ENCODE results near the gene SFTPA1.
"Not testable (repeated sequence)": the region's sequence is repeated elsewhere in the genome, so short reads cannot be mapped to it uniquely, and the experiment has no call there.

Gene SFTPA1

DNA sequence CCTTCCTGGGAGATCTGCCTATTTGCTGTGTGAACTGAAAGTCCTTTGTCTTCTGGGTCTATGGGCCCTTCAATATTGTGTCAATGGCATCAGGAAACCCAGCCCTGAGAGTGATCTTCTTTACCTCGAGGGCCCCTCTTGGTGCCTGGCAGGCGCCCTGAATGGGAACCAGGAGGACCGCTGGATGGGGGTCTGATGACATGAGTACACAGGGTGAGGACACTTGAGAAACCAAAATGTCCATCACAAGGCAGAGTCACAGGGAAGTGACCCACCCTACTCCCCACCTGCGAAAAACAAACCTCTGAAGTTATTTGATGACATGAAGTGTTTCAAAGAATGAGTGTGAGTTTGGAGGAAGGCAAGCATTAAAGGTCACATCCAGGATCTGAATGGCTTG, 17.3 kb downstream of the SFTPA1 start:
- Histone ChIP-seq H3K79me2 (ENCODE audit: insufficient read depth, low read length) (no peaks in the 10 kb centered on the region), H3K4me3 (ENCODE audit: low read depth, low read length, poor library complexity, severe bottlenecking) (no peak overlapping the region), H3K9me2 (ENCODE audit: low read depth, low read length) (no peaks in the 10 kb centered on the region), H3K4me1 (ENCODE audit: insufficient read depth, low read length, severe bottlenecking) (no peaks in the 10 kb centered on the region), H3K9ac (ENCODE audit: low read length) (no peak overlapping the region), H4K20me1 (ENCODE audit: insufficient read depth, low read length) (no peaks in the 10 kb centered on the region), H3K4me2 (ENCODE audit: low read length) (no peak overlapping the region), H3K27ac (ENCODE audit: low read depth, low read length, poor library complexity, severe bottlenecking) (no peak overlapping the region), H2AFZ (ENCODE audit: low read length) (no peak overlapping the region), H3K9me3 (ENCODE audit: low read length) (no peaks in the 10 kb centered on the region), H3K36me3 (ENCODE audit: insufficient read depth, low read length) (no peaks in the 10 kb centered on the region), H3K27me3 (ENCODE audit: insufficient read depth, low read length) (no peaks in the 10 kb centered on the region), H3F3A (ENCODE audit: insufficient read depth, low read length) (no peaks in the 10 kb centered on the region)
- no peak for TF ChIP-seq EZH2 (IDR thresholded peaks at IDR 0.05; ENCODE audit: borderline replicate concordance, low read length)
- TF ChIP-seq, protein P1, sequence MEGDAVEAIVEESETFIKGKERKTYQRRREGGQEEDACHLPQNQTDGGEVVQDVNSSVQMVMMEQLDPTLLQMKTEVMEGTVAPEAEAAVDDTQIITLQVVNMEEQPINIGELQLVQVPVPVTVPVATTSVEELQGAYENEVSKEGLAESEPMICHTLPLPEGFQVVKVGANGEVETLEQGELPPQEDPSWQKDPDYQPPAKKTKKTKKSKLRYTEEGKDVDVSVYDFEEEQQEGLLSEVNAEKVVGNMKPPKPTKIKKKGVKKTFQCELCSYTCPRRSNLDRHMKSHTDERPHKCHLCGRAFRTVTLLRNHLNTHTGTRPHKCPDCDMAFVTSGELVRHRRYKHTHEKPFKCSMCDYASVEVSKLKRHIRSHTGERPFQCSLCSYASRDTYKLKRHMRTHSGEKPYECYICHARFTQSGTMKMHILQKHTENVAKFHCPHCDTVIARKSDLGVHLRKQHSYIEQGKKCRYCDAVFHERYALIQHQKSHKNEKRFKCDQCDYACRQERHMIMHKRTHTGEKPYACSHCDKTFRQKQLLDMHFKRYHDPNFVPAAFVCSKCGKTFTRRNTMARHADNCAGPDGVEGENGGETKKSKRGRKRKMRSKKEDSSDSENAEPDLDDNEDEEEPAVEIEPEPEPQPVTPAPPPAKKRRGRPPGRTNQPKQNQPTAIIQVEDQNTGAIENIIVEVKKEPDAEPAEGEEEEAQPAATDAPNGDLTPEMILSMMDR (IDR thresholded peaks at IDR 0.05; ENCODE audit: low read length), result no peak

DNA sequence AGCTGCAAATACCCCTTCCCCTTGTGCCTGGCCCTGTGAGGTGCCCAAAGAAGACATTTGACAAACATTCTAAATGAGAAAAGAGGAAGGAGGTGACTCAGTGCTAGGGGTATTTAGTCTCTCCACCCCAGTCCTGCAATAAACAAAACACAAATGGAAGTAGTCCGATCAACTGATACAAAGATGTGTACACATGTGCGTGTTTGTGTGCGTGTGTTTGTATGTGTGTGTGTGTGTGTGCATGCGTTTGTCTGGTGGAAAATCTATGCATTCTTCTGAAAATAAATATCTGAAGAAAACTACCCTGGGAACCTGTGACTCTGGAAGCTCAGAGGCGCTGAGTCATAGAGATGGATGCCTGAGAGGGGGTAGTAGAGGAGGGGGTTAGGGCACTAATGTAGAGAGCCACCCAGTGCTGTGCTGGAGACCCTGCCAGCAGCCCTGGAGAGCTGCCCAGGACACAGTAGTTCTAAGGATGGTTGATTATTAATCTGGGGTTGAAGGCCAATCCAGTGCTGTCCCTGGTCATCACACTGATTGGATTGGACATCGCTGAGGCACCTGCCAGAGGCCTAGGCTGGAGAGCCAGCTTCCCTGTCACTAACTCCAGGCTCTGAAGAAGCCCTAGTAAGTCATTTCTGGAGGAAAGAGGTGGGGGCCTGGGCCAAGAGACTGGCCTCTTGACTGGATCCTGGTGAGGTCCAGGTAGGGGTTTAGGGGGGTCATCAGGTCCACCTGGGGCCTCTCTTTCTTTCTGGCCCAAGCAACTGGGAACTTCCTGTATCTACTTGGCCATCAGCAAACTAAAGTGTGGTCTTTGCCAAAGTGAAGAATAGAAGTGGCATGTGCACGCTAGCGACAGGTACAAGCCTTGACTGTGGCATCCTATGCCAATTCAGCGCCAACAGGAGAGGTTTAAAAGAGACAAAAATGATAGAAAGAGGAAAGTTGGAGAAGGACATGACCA, 18.5 kb downstream of the SFTPA1 start:
- Histone ChIP-seq H3K9ac (ENCODE audit: low read length) (no peak overlapping the region), H3K36me3 (ENCODE audit: insufficient read depth, low read length) (no peaks in the 10 kb centered on the region), H3K27ac (ENCODE audit: low read depth, low read length, poor library complexity, severe bottlenecking) (no peak overlapping the region), H3K4me1 (ENCODE audit: insufficient read depth, low read length, severe bottlenecking) (no peaks in the 10 kb centered on the region), H3K27me3 (ENCODE audit: insufficient read depth, low read length) (no peaks in the 10 kb centered on the region), H2AFZ (ENCODE audit: low read length) (no peak overlapping the region), H3K9me3 (ENCODE audit: low read length) (no peaks in the 10 kb centered on the region), H3K4me3 (ENCODE audit: low read depth, low read length, poor library complexity, severe bottlenecking) (no peak overlapping the region), H3K4me2 (ENCODE audit: low read length) (no peak overlapping the region), H4K20me1 (ENCODE audit: insufficient read depth, low read length) (no peaks in the 10 kb centered on the region), H3F3A (ENCODE audit: insufficient read depth, low read length) (no peaks in the 10 kb centered on the region), H3K9me2 (ENCODE audit: low read depth, low read length) (no peaks in the 10 kb centered on the region), H3K79me2 (ENCODE audit: insufficient read depth, low read length) (no peaks in the 10 kb centered on the region)
- TF ChIP-seq EZH2 (IDR thresholded peaks at IDR 0.05; ENCODE audit: borderline replicate concordance, low read length), result no peak
- TF ChIP-seq, protein P1 (IDR thresholded peaks at IDR 0.05; ENCODE audit: low read length), result no peak

DNA sequence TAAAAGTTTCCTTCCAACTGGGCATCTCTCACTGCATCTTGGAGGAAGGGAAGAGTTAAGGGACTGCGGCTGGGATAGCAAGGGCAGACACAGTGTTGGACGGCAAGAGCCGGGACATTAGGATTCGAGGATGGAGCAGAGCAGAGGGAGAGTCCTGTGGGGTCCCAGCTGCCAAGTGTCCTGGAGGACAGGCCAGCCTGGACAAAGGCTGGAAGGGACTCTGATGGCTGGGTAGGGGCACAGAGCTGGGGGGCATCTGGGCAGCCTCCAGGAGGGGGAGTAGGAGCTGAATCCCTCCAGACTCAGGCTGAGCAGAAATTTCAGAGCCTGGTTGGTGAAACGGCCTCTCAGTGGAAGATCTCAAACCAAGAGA, 19.2 kb downstream of the SFTPA1 start:
- Histone ChIP-seq H4K20me1 (ENCODE audit: insufficient read depth, low read length) (no peaks in the 10 kb centered on the region), H3K4me2 (ENCODE audit: low read length) (no peak overlapping the region), H3K79me2 (ENCODE audit: insufficient read depth, low read length) (no peaks in the 10 kb centered on the region), H3K27me3 (ENCODE audit: insufficient read depth, low read length) (no peaks in the 10 kb centered on the region), H3F3A (ENCODE audit: insufficient read depth, low read length) (no peaks in the 10 kb centered on the region), H3K9ac (ENCODE audit: low read length) (no peak overlapping the region), H3K36me3 (ENCODE audit: insufficient read depth, low read length) (no peaks in the 10 kb centered on the region), H3K27ac (ENCODE audit: low read depth, low read length, poor library complexity, severe bottlenecking) (no peak overlapping the region), H3K4me3 (ENCODE audit: low read depth, low read length, poor library complexity, severe bottlenecking) (no peak overlapping the region), H3K4me1 (ENCODE audit: insufficient read depth, low read length, severe bottlenecking) (no peaks in the 10 kb centered on the region), H3K9me2 (ENCODE audit: low read depth, low read length) (no peaks in the 10 kb centered on the region), H2AFZ (ENCODE audit: low read length) (no peak overlapping the region), H3K9me3 (ENCODE audit: low read length) (no peaks in the 10 kb centered on the region)
- TF ChIP-seq, protein P1 (IDR thresholded peaks at IDR 0.05; ENCODE audit: low read length), result no peak
- no peak for TF ChIP-seq EZH2 (IDR thresholded peaks at IDR 0.05; ENCODE audit: borderline replicate concordance, low read length)

DNA sequence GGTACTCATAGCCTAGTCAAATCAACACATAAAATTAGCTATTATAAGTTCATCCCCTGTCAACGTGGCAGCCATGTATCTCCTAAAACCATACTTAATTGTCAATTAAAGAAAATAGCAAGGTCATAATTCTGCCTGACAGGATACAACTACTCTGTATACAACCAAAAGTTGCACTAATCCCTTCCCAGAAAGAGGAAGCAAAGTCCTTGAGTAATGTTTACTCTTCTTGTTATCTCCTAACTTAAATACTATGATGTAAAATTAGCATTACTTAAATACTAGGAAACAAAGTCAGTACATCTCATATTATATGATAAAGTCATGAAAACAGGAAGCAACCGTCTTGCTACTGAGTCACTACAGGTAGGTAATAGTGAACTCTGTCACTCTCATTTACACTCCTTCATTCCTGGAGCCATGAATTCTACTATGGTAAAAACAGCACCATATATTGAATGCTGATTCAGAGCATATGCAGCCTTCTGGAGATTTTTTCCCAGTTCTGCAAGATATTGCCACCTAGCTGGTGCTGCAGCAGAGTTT, 26.0 kb downstream of the SFTPA1 start:
- not testable (repeated sequence) for H3K27ac ChIP-seq (ENCODE audit: low read depth, low read length, poor library complexity, severe bottlenecking); H3K4me3 ChIP-seq (ENCODE audit: low read depth, low read length, poor library complexity, severe bottlenecking); H3F3A ChIP-seq (ENCODE audit: insufficient read depth, low read length); H3K4me1 ChIP-seq (ENCODE audit: insufficient read depth, low read length, severe bottlenecking); H3K9me2 ChIP-seq (ENCODE audit: low read depth, low read length); H3K9ac ChIP-seq (ENCODE audit: low read length); H2AFZ ChIP-seq (ENCODE audit: low read length); H3K79me2 ChIP-seq (ENCODE audit: insufficient read depth, low read length); H3K27me3 ChIP-seq (ENCODE audit: insufficient read depth, low read length); H3K9me3 ChIP-seq (ENCODE audit: low read length); H3K36me3 ChIP-seq (ENCODE audit: insufficient read depth, low read length); H3K4me2 ChIP-seq (ENCODE audit: low read length); H4K20me1 ChIP-seq (ENCODE audit: insufficient read depth, low read length)
